ENCODE data around the gene CLTCL1.

GRCh38 chr22:19275919-19276600, 15.5 kb downstream of the CLTCL1 start:
- TF ChIP-seq CTCF (IDR thresholded peaks at IDR 0.05) (no peak), EP300 (IDR thresholded peaks at IDR 0.05) (no peak)

All from ovary (tissue), 3 donors.